GM12878 (cell line): ENCODE data around the gene CCDC80. TPM values are rescaled to one million over a fixed set of nuclear protein-coding genes. Genes with fewer than 3 reads are reported as not detected.

Source experiments
- ATAC-seq: fragments of 200-7000 bp; cut with Tn5 transposase; 3 replicates; pipeline ENCODE4 v1.9.1; 2020; ENCODE audit warnings: mild to moderate bottlenecking, moderate library complexity
- BruUV-seq: library from RNA; stranded (reverse); fragments of 400-500 nt; replicated peaks from 2 replicates; lab custom pipeline; 2021; lab: Mats Ljungman, UMichigan
- CTCF ChIA-PET: fragments of 300-600 bp; sonication (Branson Sonifier 250); formaldehyde crosslinking; extraction: SDS; loops from one replicate; lab custom pipeline; 2021; ENCODE audit warnings: inconsistent platforms; lab: Yijun Ruan, JAX
- POLR2A ChIA-PET: fragments of 350-600 bp; formaldehyde crosslinking; extraction: SDS; loops from one replicate; lab custom pipeline; 2021; ENCODE audit warnings: inconsistent platforms; lab: Charles Lee
- RAD21 ChIA-PET: fragments of 300-600 bp; sonication (Branson Sonifier 250); formaldehyde crosslinking; loops from one replicate; lab custom pipeline; 2023; ENCODE audit warnings: antibody characterized with exemption; ENCODE audit not compliant: unreplicated experiment; lab: Charles Lee
- SMC1A ChIA-PET: fragments of 300-600 bp; sonication (Branson Sonifier 250); formaldehyde crosslinking; loops from one replicate; lab custom pipeline; 2023; ENCODE audit not compliant: unreplicated experiment, uncharacterized antibody; lab: Charles Lee
- DNase-seq: peaks from one replicate; pipeline ENCODE4 v3.0.0-alpha.2; 2011; ENCODE audit warnings: low read depth, low spot score
- FAIRE-seq: peaks from 3 replicates; lab custom pipeline; 2011; peaks lifted over from hg19 to GRCh38; lab: Jason Lieb, UNC
- H2AFZ ChIP-seq: 2 replicates; pipeline ENCODE4 v1.6.0; 2011; ENCODE audit warnings: low read depth, low read length, control low read depth; ENCODE audit not compliant: control insufficient read depth
- H3K27ac ChIP-seq: 2 replicates; pipeline ENCODE4 v1.5.1; 2011; ENCODE audit warnings: control low read depth; ENCODE audit not compliant: control insufficient read depth, insufficient read depth
- H3K27me3 ChIP-seq, 2 experiments: replicated peaks in 1 of 2; 2 replicates each; pipeline versions ENCODE4 v1.6.0 to v1.6.1; 2011; ENCODE audit warnings: low read length in 1 of 2; ENCODE audit not compliant: control insufficient read depth in 2 of 2, insufficient read depth in 2 of 2
- H3K36me3 ChIP-seq, 2 experiments: 2 replicates each; pipeline ENCODE4 v1.5.1; 2011; ENCODE audit warnings: low read length in 1 of 2; ENCODE audit not compliant: control insufficient read depth in 2 of 2, insufficient read depth in 2 of 2
- H3K4me1 ChIP-seq: 2 replicates; pipeline ENCODE4 v1.6.1; 2011; ENCODE audit warnings: mild to moderate bottlenecking, low read length, moderate library complexity, mixed read lengths; ENCODE audit not compliant: control insufficient read depth, insufficient read depth
- H3K4me2 ChIP-seq: 2 replicates; pipeline ENCODE4 v1.6.0; 2011; ENCODE audit warnings: control low read depth; ENCODE audit not compliant: control insufficient read depth, insufficient read depth
- H3K4me3 ChIP-seq: fragments of 200-600 bp; sonication (generic); 2 replicates; pipeline ENCODE4 v1.5.1; 2016
- H3K79me2 ChIP-seq: 2 replicates; pipeline ENCODE4 v1.6.0; 2011; ENCODE audit warnings: low read length; ENCODE audit not compliant: control insufficient read depth, insufficient read depth
- H3K9ac ChIP-seq: 2 replicates; pipeline ENCODE4 v1.8.0; 2011; ENCODE audit warnings: low read length, control low read depth, mixed read lengths; ENCODE audit not compliant: control insufficient read depth, insufficient read depth
- H3K9me3 ChIP-seq: replicated peaks from 3 replicates; pipeline ENCODE4 v1.5.1; 2011; ENCODE audit warnings: mild to moderate bottlenecking, low read length; ENCODE audit not compliant: control insufficient read depth, insufficient read depth
- H4K20me1 ChIP-seq: 2 replicates; pipeline ENCODE4 v1.6.0; 2011; ENCODE audit not compliant: control insufficient read depth, insufficient read depth
- CBFB ChIP-seq: IDR thresholded peaks from 2 replicates; pipeline ENCODE4 v1.6.1; 2016; ENCODE audit warnings: antibody characterized with exemption, low read depth
- CEBPZ ChIP-seq: fragments of 150-350 bp; IDR thresholded peaks from 2 replicates; pipeline ENCODE4 v1.6.1; 2016; ENCODE audit warnings: low read depth, low read length
- E4F1 ChIP-seq: fragments of 450-650 bp; IDR thresholded peaks from 2 replicates; pipeline ENCODE4 v1.6.1; 2018; ENCODE audit warnings: borderline replicate concordance, mild to moderate bottlenecking; ENCODE audit not compliant: partially characterized antibody
- HDAC6 ChIP-seq: fragments of 200-600 bp; sonication (generic); IDR thresholded peaks from one replicate; pipeline ENCODE4 v1.8.0; 2017; ENCODE audit warnings: antibody characterized with exemption; ENCODE audit not compliant: unreplicated experiment
- IRF4 ChIP-seq: IDR thresholded peaks from 2 replicates; pipeline ENCODE4 v1.6.1; 2011; ENCODE audit warnings: low read depth, low read length
- KDM1A ChIP-seq: fragments of 200-600 bp; sonication (generic); IDR thresholded peaks from 2 replicates; pipeline ENCODE4 v1.6.1; 2016; ENCODE audit warnings: borderline replicate concordance
- MLLT1 ChIP-seq: fragments of 450-650 bp; IDR thresholded peaks from 2 replicates; pipeline ENCODE4 v1.6.1; 2016; ENCODE audit warnings: mild to moderate bottlenecking
- NFXL1 ChIP-seq: fragments of 450-650 bp; IDR thresholded peaks from 2 replicates; pipeline ENCODE4 v1.6.1; 2017; ENCODE audit warnings: antibody characterized with exemption, mild to moderate bottlenecking, borderline replicate concordance
- NFYB ChIP-seq: IDR thresholded peaks from 2 replicates; pipeline ENCODE4 v1.6.1; 2011; ENCODE audit warnings: low read depth, mild to moderate bottlenecking, low read length, improper control_type of control experiment, moderate library complexity; ENCODE audit not compliant: insufficient read depth
- POLR2AphosphoS5 ChIP-seq: IDR thresholded peaks from 2 replicates; pipeline ENCODE4 v1.6.1; 2011; ENCODE audit warnings: mild to moderate bottlenecking, low read length, inconsistent platforms
- RAD21 ChIP-seq: IDR thresholded peaks from 2 replicates; pipeline ENCODE4 v1.6.1; 2011; ENCODE audit warnings: mild to moderate bottlenecking, low read depth, low read length, moderate library complexity; ENCODE audit not compliant: insufficient read depth
- RAD51 ChIP-seq: fragments of 450-650 bp; IDR thresholded peaks from 2 replicates; pipeline ENCODE4 v1.6.1; 2016; ENCODE audit warnings: moderate library complexity, mild to moderate bottlenecking, inconsistent platforms
- ZNF24 ChIP-seq: fragments of 450-650 bp; IDR thresholded peaks from 2 replicates; pipeline ENCODE4 v1.6.1; 2017; ENCODE audit warnings: antibody characterized with exemption, mild to moderate bottlenecking
- ZSCAN29 ChIP-seq: fragments of 450-650 bp; IDR thresholded peaks from 2 replicates; pipeline ENCODE4 v1.6.1; 2017; ENCODE audit warnings: mild to moderate bottlenecking, moderate library complexity
- WGBS: methylation state at CpG from one replicate; pipeline ENCODE4 v1.1.6; 2016; ENCODE audit warnings: low lambda C conversion rate; ENCODE audit not compliant: insufficient replicate concordance, insufficient coverage; ENCODE audit errors: missing lambda C conversion rate; 5-methylcytosine and 5-hydroxymethylcytosine counted together
- in situ Hi-C: fragments of 300-500 bp; cut with MboI; formaldehyde crosslinking; loops from 9 replicates; pipeline ENCODE4 v1.14.3; 2018; ENCODE audit warnings: mixed read lengths
- intact Hi-C: fragments of 100-400 bp; cut with micrococcal nuclease; formaldehyde crosslinking; loops from one replicate; pipeline ENCODE4 v1.14.2; 2022; ENCODE audit not compliant: unreplicated experiment
- polyA plus RNA-seq, 11 experiments: library from polyadenylated mRNA; depleted of rRNA in 4 of 11; unstranded in 6 of 11; stranded (reverse) in 5 of 11; fragments of >200 nt; fragmentation: Nextera tagmentation in 4 of 11; fragmentation: Illumina TruSeq in 1 of 11; extraction: Ambion mirVana in 4 of 11; extraction: Trizol in 1 of 11; gene quantifications; 1 replicate in 1 of 11; 2 replicates in 10 of 11; pipeline versions ENCODE4 v1.2.1 to v1.2.3, GENCODE V29; 2011 to 2016; ENCODE audit warnings: inconsistent platforms in 2 of 11, missing spikeins in 2 of 11, low read depth in 1 of 11
- total RNA-seq, 4 experiments: library from RNA; depleted of rRNA in 3 of 4; stranded (reverse); fragments of >200 nt in 3 of 4; fragmentation: Illumina TruSeq in 1 of 4; extraction: Trizol in 1 of 4; gene quantifications; 2 replicates each; pipeline versions ENCODE4 v1.2.1 to v1.2.3, GENCODE V29; 2013 to 2021

CCDC80 gene
- total and polyA plus RNA-seq, 10 of the 15 experiments (the other 5 are each of a cell fraction or from before 2014, with no cell fraction given), result 0.01 to 0.59 (median 0.21) TPM; not detected in 5

GRCh38 chr3:112606098-112606497, 34.8 kb downstream of the CCDC80 start:
- H3K27ac ChIP-seq, result no peak overlapping the region
- H2AFZ ChIP-seq, result no peak overlapping the region
- POLR2A ChIA-PET, result no interaction called here
- ATAC-seq (no peak), DNase-seq (no peak), FAIRE-seq (no peak)
- peaks cover 16% of the 10 kb centered on the region for H3K4me1 ChIP-seq
- H3K27me3 ChIP-seq, result peaks cover 0 to 6% of the 10 kb centered on the region in 2 experiments; a peak in 1 of 4 replicates
- no peaks in the 10 kb centered on the region for H3K79me2 ChIP-seq
- intact Hi-C loops, result no loop called here
- SMC1A ChIA-PET, result interaction anchor here (0.8 to 1.6 kb wide), 4 partner anchors 12 to 29 kb away, joined by 3 to 4 read pairs (median 4); no protein-coding TSS in a partner anchor
- CTCF ChIA-PET, result interaction anchor here (0.9 to 2.3 kb wide), 4 partner anchors 11 to 34 kb away, joined by 3 to 7 read pairs (median 4); no protein-coding TSS in a partner anchor
- H4K20me1 ChIP-seq, result no peaks in the 10 kb centered on the region
- no peaks in the 10 kb centered on the region for H3K36me3 ChIP-seq
- H3K9ac ChIP-seq, result no peak overlapping the region
- no peaks in the 10 kb centered on the region for H3K9me3 ChIP-seq
- no peak overlapping the region for H3K4me3 ChIP-seq
- RAD21 ChIA-PET, result no interaction called here
- WGBS, result 100% methylated on average over 2 of the region's 2 CpGs
- in situ Hi-C loops, result no loop called here
- BruUV-seq, result no TSS peak
- no peak overlapping the region for H3K4me2 ChIP-seq
- TF ChIP-seq HDAC6, result no peak
- TF ChIP-seq RAD51, result no peak
- TF ChIP-seq KDM1A, result no peak
- TF ChIP-seq ZSCAN29, result no peak
- TF ChIP-seq RAD21, result no peak
- no peak for TF ChIP-seq CBFB
- TF ChIP-seq CEBPZ, result no peak
- no peak for TF ChIP-seq NFYB
- no peak for TF ChIP-seq IRF4
- TF ChIP-seq E4F1, result no peak
- TF ChIP-seq MLLT1, result no peak
- TF ChIP-seq ZNF24, result no peak
- no peak for TF ChIP-seq POLR2AphosphoS5
- TF ChIP-seq NFXL1, result no peak
